Stimulated activated naive CD8-positive, alpha-beta T cell treated with anti-CD3 and anti-CD28 coated beads, Interleukin-15, amount 100 ng/mL, for 72 hours (primary cell): ENCODE results near the gene CYB5A.

ENCODE experiments used
- ATAC-seq: fragments of 150-1000 bp; cut with Tn5 transposase; 2 replicates; pipeline ENCODE4 v1.10.0; 2021; ENCODE audit warnings: mild to moderate bottlenecking, moderate library complexity
- DNase-seq, 2 donors: peaks; one replicate each; pipeline ENCODE4 v3.0.0; 2021 to 2022
- H3K27ac Mint-ChIP-seq, 2 donors: one replicate each; pipeline ENCODE4 v1.8.0; 2022; ENCODE audit warnings: mild to moderate bottlenecking in 2 of 2, mixed read lengths in 2 of 2, moderate library complexity in 2 of 2
- H3K27me3 Mint-ChIP-seq: one replicate; pipeline ENCODE4 v1.8.0; 2022; ENCODE audit warnings: mixed read lengths
- H3K4me1 Mint-ChIP-seq: one replicate; pipeline ENCODE4 v1.8.0; 2022; ENCODE audit warnings: mild to moderate bottlenecking, mixed read lengths
- H3K4me3 Mint-ChIP-seq, 2 donors: one replicate each; pipeline ENCODE4 v1.8.0; 2022; ENCODE audit warnings: mild to moderate bottlenecking in 2 of 2, mixed read lengths in 2 of 2, moderate library complexity in 1 of 2
- H3K9me3 Mint-ChIP-seq, 2 donors: one replicate each; pipeline ENCODE4 v1.8.0; 2022; ENCODE audit warnings: mixed read lengths in 2 of 2

Gene CYB5A

DNA sequence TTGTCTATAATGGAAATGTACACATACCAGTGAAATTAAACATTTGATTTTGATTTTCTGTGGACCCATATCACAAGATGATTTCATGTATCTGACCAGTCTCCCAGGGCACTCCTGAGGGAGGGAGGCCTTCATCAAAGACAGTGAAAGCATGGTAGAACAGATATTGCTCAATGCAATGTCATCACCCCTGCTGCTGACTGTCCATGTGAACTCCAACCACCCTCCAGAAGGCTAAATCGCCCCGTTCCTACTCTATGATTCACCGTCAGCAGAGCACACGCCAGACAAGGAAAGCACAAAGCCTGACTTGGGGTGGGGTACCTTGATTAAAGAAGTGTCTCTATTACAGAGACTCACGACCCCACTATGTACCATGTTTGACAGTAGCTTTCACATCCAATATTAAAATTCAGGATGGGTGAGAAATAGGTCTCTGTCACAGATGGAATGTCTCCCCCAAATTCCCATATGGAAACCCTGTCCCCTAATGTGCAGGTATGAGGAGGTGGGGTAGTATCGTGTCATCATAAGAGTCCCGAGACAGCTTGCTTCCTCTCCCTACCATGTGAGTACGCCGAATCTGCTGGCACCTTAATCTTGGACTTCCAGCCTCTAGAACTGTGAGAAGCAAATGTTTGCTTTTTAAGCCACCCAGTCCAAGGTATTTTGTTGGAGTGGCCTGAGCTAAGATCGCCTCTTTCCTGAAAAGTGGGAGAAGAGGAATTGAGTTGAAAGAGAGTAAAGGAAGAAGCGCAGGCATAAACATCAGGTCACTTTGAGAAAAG lies 42.4 kb downstream of the CYB5A start:
- Mint-ChIP-seq H3K9me3 (no peaks in the 10 kb centered on the region), H3K27me3 (no peaks in the 10 kb centered on the region), H3K4me1 (peaks cover 27% of the 10 kb centered on the region), H3K4me3 (no peak overlapping the region), H3K27ac (no peak overlapping the region)
- ATAC-seq (no peak), DNase-seq (no peak)

DNA sequence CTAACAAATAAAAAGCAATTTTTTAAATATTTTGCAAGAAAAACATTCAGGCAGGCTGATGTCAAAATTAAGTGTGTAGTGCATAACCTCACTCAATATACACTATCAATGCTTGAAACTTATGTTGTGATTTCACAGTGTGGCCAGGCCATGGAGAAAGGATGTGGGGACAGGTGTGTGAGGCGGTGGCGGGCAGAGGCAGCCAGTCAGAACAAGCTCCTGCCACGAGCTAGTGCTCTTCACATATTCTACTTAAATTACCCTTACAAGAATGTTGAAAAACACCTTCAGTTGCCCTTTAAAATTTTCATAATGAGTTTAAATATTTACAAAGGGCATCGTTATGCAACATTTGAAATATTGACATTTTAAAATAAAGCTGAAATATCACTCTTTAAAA lies 43.2 kb downstream of the CYB5A start:
- Mint-ChIP-seq H3K4me3 (no peak overlapping the region), H3K27ac (peak overlapping the region in 1 of 2 donors; percentile 6), H3K9me3 (no peaks in the 10 kb centered on the region), H3K27me3 (no peaks in the 10 kb centered on the region), H3K4me1 (peaks cover 27% of the 10 kb centered on the region)
- DNase-seq, result peak in 1 of 2 donors; percentile 38
- ATAC-seq, result peak; percentile 94

DNA sequence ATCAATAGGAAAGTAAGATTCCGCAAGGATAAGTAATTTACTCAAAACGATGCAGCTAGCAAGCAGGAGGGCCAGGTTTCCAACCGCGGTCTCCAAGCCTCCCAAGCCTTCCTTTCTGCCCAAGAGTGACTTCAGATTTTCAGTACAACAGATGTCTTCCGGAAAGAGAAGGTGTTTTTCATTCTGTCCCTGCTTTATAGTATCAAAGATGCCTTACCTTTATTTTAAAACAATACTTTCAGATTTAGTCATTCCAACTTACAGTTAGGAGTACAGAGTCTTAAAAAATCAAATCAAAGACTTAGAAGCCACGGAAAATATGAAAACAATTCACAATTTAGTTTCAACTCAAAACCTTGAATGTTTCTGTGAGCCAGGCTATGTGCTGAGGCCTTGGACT lies 43.6 kb downstream of the CYB5A start:
- Mint-ChIP-seq H3K4me1 (peaks cover 27% of the 10 kb centered on the region), H3K4me3 (no peak overlapping the region), H3K27ac (peak overlapping the region; percentile 6 to 39), H3K27me3 (peaks cover 3% of the 10 kb centered on the region), H3K9me3 (no peaks in the 10 kb centered on the region)
- DNase-seq (no peak), ATAC-seq (peak; percentile 65)

DNA sequence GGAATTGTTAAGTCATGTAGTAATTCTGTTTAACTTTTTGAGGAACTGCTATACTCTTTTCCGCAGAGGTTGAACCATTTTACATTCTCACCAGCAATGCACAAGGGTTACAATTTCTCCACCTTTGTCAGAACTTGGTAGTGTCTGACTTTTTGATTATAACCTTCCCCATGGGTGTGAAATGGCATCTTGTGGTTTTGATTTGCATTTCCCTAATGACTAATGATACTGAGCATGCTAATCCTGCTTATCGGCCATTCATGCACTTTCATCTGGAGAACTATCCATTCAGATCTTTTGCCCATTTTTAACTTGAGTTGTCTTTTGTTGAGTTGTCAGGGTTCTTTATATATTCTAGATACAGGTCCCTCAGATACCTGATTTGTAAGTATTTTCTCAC lies 47.2 kb downstream of the CYB5A start:
- Mint-ChIP-seq H3K27me3 (peaks cover 21% of the 10 kb centered on the region), H3K27ac (no peak overlapping the region), H3K4me1 (peaks cover 18% of the 10 kb centered on the region), H3K4me3 (no peak overlapping the region), H3K9me3 (no peaks in the 10 kb centered on the region)
- ATAC-seq (no peak), DNase-seq (no peak)

DNA sequence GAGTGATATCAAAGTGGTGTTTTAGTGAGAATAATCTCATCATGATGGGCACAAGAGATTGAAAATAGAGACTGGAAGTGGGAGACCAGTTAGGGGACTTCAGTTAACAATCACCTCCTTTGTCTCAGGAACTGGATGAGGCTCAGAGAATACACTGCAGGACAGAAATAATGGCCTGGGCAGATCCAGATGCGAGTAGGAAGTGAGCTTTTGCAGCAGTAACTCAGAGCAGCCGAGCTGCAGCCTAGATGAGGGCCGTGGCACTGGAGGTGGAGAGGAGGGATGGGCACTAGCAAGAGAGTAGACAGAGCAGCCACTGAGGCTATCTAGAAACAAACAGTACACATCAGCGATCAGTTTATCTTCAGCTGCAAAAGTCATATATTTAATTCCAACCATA lies 48.6 kb downstream of the CYB5A start:
- ATAC-seq (no peak), DNase-seq (no peak)
- Mint-ChIP-seq H3K4me1 (peaks cover 6% of the 10 kb centered on the region), H3K27ac (no peak overlapping the region), H3K27me3 (peaks cover 23% of the 10 kb centered on the region), H3K9me3 (no peaks in the 10 kb centered on the region), H3K4me3 (no peak overlapping the region)

DNA sequence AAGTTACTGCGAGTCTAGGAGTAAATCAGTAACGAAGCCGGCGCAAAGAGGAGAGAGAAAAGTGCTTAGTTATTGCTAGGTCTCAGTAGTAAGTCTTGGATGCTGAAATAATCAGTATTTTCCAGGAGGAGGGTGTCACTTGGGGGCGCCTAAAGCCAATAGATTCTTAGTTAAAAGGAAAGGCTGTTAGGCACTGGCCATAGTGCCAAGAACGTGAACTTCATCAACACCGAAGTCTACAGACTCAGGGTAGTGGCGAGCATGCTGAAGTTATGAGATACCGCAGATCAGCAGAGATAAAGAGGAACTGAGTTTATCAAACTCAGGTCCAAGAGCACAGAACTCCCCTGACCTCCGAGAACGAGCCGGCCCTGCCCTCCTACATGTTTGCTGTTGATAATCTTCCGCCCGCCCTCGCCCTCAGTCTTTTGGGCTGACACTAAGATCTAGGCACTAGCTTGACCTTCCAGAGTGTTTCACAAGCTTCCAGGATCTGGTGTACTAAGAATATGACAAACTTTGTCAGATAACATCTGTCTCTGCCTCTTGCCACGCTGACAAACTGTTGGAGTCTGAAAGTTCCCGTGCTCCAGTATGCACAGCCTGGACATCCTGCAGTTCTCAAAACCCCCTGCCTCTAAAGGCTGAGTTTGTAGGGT lies 49.2 kb downstream of the CYB5A start:
- Mint-ChIP-seq H3K27me3 (peaks cover 28% of the 10 kb centered on the region), H3K4me1 (peaks cover under 1% of the 10 kb centered on the region), H3K4me3 (no peak overlapping the region), H3K9me3 (no peaks in the 10 kb centered on the region), H3K27ac (no peak overlapping the region)
- DNase-seq (no peak), ATAC-seq (no peak)

DNA sequence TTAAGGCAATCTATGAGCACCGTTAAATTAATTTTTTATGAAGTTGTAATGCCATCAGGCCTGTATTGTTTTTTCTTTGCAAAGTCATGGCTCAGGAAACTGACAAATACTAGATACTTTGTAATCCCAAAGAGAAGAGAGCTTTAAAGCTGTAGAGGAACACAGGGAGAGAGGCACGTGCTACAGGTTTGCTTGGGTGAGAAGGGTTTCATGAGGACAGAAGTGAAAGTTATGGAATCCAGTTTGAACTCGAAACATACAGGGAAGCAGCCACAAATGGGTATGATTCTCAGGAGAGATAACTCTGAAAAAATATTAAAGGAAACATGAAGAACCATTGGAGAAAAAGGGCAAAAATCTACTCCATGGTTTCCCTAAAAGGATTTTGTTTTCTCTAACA lies 49.8 kb downstream of the CYB5A start:
- Mint-ChIP-seq H3K27me3 (peaks cover 34% of the 10 kb centered on the region), H3K4me3 (no peak overlapping the region), H3K27ac (peak overlapping the region in 1 of 2 donors; percentile 72), H3K9me3 (no peaks in the 10 kb centered on the region), H3K4me1 (no peaks in the 10 kb centered on the region)
- DNase-seq (no peak), ATAC-seq (no peak)

DNA sequence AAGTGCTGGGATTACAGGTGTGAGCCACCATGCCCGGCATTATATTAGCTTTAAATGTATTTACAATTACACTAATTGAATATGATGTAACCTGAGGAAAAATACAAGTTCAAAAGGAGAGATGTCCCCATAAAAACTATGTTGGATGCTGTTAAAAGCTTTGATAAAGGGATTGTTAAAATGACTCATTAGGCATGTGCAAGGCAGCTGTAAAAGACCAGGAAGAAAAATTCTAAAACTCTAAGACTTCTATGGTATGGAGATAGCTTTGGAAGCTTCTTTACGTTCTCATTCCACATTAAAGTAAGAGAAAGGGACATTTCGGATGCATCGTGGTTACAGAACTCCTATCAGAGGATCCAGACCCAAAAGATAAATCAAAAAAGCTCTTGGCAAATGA lies 50.3 kb downstream of the CYB5A start:
- DNase-seq (no peak), ATAC-seq (no peak)

DNA sequence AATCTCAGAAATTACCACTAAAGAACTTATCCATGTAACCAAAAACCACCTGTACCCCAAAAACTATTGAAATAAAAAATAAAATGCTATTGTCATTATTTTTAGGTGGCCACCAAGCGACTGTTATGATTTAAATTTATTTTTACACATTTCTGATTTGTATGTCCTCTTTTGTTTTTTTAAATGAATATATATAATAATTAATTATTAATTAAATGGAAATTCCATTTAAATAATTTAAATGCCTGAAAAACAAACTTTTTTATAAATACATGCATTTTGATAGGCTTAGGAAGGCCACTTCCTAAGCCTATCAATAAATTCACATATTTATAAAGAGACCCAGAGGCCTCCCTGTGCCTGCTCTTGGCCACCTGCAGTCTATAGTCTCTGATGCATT lies 52.2 kb downstream of the CYB5A start:
- Mint-ChIP-seq H3K4me1 (no peaks in the 10 kb centered on the region), H3K27ac (no peak overlapping the region), H3K27me3 (peaks cover 35% of the 10 kb centered on the region), H3K4me3 (no peak overlapping the region), H3K9me3 (no peaks in the 10 kb centered on the region)
- ATAC-seq, result no peak
- DNase-seq, result no peak

More for the DNA sequence above, 50.3 kb downstream of the CYB5A start:
- peaks cover 35% of the 10 kb centered on the region for H3K27me3 Mint-ChIP-seq
- no peak overlapping the region for H3K27ac Mint-ChIP-seq
- H3K4me1 Mint-ChIP-seq, result no peaks in the 10 kb centered on the region
- H3K9me3 Mint-ChIP-seq, result no peaks in the 10 kb centered on the region
- no peak overlapping the region for H3K4me3 Mint-ChIP-seq

DNA sequence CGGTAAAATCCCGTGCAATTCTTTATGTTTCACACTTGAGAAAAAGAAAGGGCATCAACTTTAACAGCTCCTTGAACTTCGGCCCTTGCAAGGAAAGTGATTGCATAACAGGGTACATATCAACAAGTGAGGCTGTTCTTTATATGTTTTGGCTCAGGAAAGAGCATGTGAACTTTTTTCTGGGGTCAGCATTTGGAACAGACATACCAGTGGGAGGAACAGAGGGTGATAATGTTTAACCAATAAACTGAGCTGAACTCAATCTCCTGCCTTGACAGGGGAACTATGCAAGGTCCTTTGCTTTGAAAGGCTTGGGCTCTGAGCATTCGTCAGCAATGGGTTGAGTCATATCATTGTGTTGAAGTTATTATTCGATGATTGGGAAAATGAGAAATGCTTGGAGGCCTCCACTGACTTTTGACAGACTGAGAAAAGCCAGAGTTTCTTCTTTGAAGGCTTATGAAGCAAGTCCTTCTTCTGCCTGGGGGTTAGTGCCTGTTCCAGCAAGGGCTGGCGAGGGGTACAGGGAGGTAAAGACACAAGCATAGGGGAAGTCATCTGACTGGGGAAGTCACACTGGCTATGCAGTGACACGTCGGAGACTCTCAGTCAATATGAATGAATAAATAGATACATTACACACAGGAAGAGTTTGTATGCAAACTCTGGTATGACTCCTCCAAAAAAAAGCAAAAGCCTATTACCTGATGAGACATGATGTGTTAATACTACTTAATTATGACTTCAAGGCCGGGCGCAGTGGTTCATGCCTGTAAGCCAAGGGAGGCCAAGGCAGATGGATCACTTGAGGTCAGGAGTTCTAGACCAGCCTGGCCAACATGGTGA lies 57.2 kb downstream of the CYB5A start:
- Mint-ChIP-seq H3K4me3 (no peak overlapping the region), H3K4me1 (no peaks in the 10 kb centered on the region), H3K27me3 (peaks cover 14% of the 10 kb centered on the region), H3K27ac (no peak overlapping the region), H3K9me3 (no peaks in the 10 kb centered on the region)
- ATAC-seq (no peak), DNase-seq (no peak)

DNA sequence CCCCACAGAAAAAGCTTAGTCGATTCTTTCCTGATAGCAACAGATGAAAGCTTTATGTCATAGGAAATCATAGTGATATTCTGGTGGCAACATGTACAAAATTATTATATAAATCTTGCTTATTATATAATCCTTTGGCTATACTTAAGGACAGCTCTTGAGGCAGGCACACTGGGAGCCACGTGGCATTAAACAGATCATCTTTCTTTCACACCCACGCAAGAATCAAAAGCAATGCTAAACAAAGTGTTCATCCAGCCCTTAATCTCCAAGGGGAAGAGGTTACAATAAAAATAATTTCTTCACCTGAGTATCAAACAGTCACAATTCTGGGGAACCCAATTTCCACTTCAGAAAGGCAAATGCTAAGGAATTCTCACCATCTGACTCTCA lies 57.8 kb downstream of the CYB5A start:
- Mint-ChIP-seq H3K27me3 (peaks cover 14% of the 10 kb centered on the region), H3K9me3 (no peaks in the 10 kb centered on the region), H3K4me1 (no peaks in the 10 kb centered on the region), H3K4me3 (no peak overlapping the region), H3K27ac (no peak overlapping the region)
- no peak for DNase-seq
- no peak for ATAC-seq

DNA sequence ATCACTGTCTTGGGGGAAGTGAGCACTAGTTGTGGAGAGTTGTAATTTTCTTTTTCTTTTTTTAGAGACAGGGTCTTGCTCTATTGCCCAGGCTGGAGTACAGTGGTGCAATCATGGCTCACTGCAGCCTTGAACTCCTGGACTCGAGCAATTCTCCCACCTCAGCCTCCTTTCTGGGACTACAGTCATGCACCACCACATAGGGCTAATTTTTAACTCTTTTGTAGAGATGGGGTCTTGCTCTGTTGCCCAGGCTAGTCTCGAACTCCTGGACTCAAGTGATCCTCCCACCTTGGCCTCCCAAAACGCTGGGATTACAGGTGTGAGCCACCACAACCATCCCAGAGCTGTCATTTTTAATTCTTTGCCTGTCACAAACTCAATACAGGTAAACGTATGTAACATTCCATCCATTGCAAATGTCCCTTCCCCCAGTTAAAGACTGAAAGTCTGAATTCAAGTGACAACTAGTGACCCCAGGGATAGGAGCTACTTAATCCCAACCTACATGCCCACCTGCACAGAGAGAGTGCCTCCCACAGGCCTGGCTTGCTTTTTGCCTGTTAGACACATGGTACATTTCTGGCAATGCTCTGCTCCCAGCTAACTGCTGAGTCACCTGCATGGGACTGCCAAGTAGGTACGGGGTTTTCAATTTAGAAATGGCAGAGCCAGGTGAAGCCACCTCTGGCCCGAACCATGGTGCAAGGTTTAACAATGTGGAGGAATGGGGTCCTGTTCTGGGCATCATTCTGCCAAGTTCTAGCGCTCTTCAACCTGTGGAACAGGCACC lies 60.6 kb downstream of the CYB5A start:
- ATAC-seq (no peak), DNase-seq (no peak)
- H3K4me3 Mint-ChIP-seq, result no peak overlapping the region
- no peak overlapping the region for H3K27ac Mint-ChIP-seq
- no peaks in the 10 kb centered on the region for H3K4me1 Mint-ChIP-seq
- H3K9me3 Mint-ChIP-seq, result no peaks in the 10 kb centered on the region
- no peaks in the 10 kb centered on the region for H3K27me3 Mint-ChIP-seq

DNA sequence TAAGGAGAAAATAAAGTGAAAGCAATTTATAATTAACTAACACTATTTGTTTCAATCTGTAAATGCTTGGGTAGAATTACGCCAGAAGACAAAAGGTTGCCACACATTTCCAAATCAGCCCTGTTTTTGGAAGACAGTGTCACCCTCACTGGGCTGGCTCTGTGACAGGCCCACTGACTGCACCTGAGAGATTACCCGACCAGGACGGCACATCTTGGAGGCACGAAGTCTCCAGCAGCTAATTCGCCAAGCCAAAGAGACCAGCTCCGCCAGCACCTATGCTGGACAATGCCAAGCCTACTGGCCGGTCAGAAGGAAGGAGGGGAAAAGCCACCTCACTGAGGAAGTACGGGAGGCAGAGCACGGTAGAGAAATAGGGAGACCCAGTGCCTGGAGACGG lies 61.9 kb downstream of the CYB5A start:
- DNase-seq, result no peak
- Mint-ChIP-seq H3K27me3 (no peaks in the 10 kb centered on the region), H3K4me1 (no peaks in the 10 kb centered on the region), H3K9me3 (no peaks in the 10 kb centered on the region), H3K27ac (peak overlapping the region; percentile 36 to 42), H3K4me3 (no peak overlapping the region)
- no peak for ATAC-seq

DNA sequence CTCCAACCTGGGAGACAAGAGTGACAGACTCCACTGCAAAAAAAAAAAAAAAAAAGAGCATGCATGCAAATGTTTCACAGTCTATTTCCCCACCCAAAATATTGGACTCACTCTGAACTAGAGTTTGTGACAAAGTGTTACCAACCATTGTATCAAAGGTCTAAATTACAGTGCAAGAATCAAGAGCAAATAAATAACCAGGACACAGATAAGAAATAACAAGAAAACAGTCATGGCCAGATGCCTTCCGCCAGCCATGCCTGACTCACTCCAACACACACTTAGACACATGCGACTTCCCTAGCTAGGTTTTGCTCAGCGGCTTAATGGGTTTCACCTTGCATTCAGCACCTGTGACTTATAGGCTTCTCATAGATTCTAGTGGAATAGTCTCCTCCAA lies 62.8 kb downstream of the CYB5A start:
- DNase-seq (no peak), ATAC-seq (no peak)
- Mint-ChIP-seq H3K4me1 (no peaks in the 10 kb centered on the region), H3K9me3 (no peaks in the 10 kb centered on the region), H3K27me3 (no peaks in the 10 kb centered on the region), H3K27ac (no peak overlapping the region), H3K4me3 (no peak overlapping the region)

DNA sequence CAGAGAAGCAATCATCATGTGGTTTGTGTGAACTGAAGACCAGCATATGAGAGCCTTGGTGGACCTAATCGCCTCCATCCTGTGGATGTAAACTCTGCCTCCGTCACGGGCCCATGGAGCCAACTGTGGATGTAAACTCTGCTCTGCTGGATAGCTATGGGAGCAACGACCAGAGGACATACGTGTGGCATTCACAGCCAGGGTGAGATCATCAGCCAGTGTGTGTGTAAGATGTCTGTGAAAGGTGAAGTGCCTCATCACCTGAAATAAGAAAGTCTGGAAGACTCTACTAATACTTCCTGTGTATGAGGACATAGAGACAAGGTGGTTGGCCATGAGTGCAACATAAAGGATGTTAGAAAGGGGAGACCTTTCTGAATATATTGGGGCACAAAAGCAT lies 63.5 kb downstream of the CYB5A start:
- Mint-ChIP-seq H3K4me1 (no peaks in the 10 kb centered on the region), H3K27me3 (no peaks in the 10 kb centered on the region), H3K27ac (no peak overlapping the region), H3K9me3 (no peaks in the 10 kb centered on the region), H3K4me3 (no peak overlapping the region)
- no peak for ATAC-seq
- DNase-seq, result no peak
